Glutamatergic neuron (in vitro differentiated cells): ENCODE results near the gene FALEC. TPM values are rescaled to one million over a fixed set of nuclear protein-coding genes. Genes with fewer than 3 reads are reported as not detected.
A peak's percentile ranks its signal among the peaks of the same experiment; 100 is the strongest.

ENCODE experiments used
- DNase-seq: peaks from one replicate; pipeline ENCODE4 v3.0.0; 2022
- H3K27ac Mint-ChIP-seq: one replicate; pipeline ENCODE4 v1.8.0; 2020; ENCODE audit warnings: mild to moderate bottlenecking, mixed read lengths, inconsistent platforms; ENCODE audit not compliant: unreplicated experiment
- H3K27me3 Mint-ChIP-seq: one replicate; pipeline ENCODE4 v1.8.0; 2020; ENCODE audit warnings: mild to moderate bottlenecking, moderate library complexity, mixed read lengths, inconsistent platforms; ENCODE audit not compliant: unreplicated experiment
- H3K36me3 Mint-ChIP-seq: one replicate; pipeline ENCODE4 v1.8.0; 2020; ENCODE audit warnings: mild to moderate bottlenecking, mixed read lengths, inconsistent platforms; ENCODE audit not compliant: unreplicated experiment
- H3K4me1 Mint-ChIP-seq: one replicate; pipeline ENCODE4 v1.8.0; 2020; ENCODE audit warnings: mild to moderate bottlenecking, low read depth, mixed read lengths, inconsistent platforms; ENCODE audit not compliant: unreplicated experiment
- H3K4me3 Mint-ChIP-seq: one replicate; pipeline ENCODE4 v1.8.0; 2020; ENCODE audit warnings: mild to moderate bottlenecking, mixed read lengths, inconsistent platforms; ENCODE audit not compliant: unreplicated experiment
- H3K9me3 Mint-ChIP-seq: one replicate; pipeline ENCODE4 v1.8.0; 2020; ENCODE audit warnings: mild to moderate bottlenecking, moderate library complexity, mixed read lengths, inconsistent platforms; ENCODE audit not compliant: unreplicated experiment
- CTCF ChIP-seq: fragments of 200-600 bp; sonication (generic); IDR thresholded peaks from one replicate; pipeline ENCODE4 v1.5.0; 2021; ENCODE audit not compliant: partially characterized antibody, unreplicated experiment
- total RNA-seq: library from RNA; stranded (reverse); fragmentation: NEBNext Ultra II Directional; extraction: Animal tissue kit (Norgen Biotek cat#: 25700); gene quantifications from one replicate; pipeline ENCODE4 v1.2.1, GENCODE V29; 2021; ENCODE audit not compliant: unreplicated experiment

FALEC gene
- total RNA-seq, 1 donor from 2014 or later = not detected

DNA sequence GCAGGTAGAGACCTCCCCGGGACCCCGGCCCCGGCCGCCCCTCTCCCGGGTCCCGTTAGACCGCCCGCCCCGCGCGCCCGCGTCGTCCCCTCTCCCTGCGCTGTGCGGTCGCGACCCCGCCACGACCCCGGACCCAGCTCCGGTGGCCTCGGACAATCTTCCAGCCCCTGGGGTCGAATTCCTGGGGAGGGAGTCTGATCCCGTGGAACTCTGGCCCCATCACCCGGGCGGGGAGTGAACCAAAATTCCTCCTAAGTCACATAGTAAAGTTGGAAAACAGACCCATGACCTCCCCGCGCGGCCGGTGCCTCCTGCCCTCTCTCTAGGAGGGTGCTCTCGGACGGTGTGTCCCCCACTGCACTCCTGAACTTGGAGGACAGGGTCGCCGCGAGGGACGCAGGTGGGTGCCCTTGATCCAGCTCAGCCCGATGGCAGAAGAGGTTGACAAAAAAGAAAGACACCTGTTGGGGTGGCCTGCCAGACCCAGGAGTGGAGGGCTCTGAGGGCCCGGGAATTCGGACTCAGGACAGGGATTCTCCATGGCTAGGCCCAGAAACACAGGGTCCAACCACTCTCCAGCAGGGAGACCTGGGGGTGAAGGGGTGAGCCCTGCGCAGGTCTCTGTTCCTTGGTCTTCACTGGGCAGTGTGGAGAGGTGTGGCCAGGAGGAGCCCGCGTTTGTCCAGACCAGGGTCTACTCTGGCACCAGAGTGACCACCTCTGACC, 34.1 kb downstream of the FALEC start:
- no peak for TF ChIP-seq CTCF
- peaks cover 10% of the 10 kb centered on the region for H3K27me3 Mint-ChIP-seq
- peak; percentile 17 for DNase-seq
- peak overlapping the region; percentile 74 for H3K4me3 Mint-ChIP-seq
- H3K4me1 Mint-ChIP-seq = no peaks in the 10 kb centered on the region
- no peaks in the 10 kb centered on the region for H3K36me3 Mint-ChIP-seq
- peaks cover 3% of the 10 kb centered on the region for H3K9me3 Mint-ChIP-seq
- no peak overlapping the region for H3K27ac Mint-ChIP-seq

- TF ChIP-seq CTCF = no peak
- no peak for DNase-seq
- H3K4me3 Mint-ChIP-seq = no peak overlapping the region
- H3K36me3 Mint-ChIP-seq = no peaks in the 10 kb centered on the region
- H3K4me1 Mint-ChIP-seq = peaks cover 1% of the 10 kb centered on the region
- peaks cover 3% of the 10 kb centered on the region for H3K9me3 Mint-ChIP-seq
- H3K27me3 Mint-ChIP-seq = peaks cover 13% of the 10 kb centered on the region
- no peak overlapping the region for H3K27ac Mint-ChIP-seq
Observed at GRCh38 chr1:150550222-150551050, 34.9 kb downstream of the FALEC start.

- TF ChIP-seq CTCF = no peak
- Mint-ChIP-seq H3K9me3 (peaks cover 3% of the 10 kb centered on the region), H3K27ac (no peak overlapping the region), H3K4me3 (no peak overlapping the region), H3K27me3 (peaks cover 13% of the 10 kb centered on the region), H3K4me1 (peaks cover 3% of the 10 kb centered on the region), H3K36me3 (no peaks in the 10 kb centered on the region)
- DNase-seq = no peak
Observed at GRCh38 chr1:150551051-150551783, 35.7 kb downstream of the FALEC start.

DNA sequence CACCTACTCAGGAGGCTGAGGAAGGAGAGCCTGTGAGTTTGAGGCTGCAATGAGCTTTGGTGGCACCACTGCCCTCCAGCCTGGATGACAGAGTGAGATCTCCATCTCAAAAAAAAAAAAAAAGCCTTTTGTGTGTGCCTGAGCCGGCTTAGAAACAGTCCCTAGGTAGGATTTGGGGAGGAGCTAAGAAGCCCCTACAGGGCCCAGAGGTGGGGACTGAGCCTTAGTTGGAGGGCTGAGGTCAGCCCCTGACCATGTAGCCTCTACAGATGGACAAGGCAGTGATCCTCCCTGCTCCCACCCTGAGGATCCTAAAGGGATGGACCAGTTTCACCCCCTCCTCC, 36.2 kb downstream of the FALEC start:
- Mint-ChIP-seq H3K36me3 (no peaks in the 10 kb centered on the region), H3K4me3 (no peak overlapping the region), H3K27ac (no peak overlapping the region), H3K4me1 (peaks cover 3% of the 10 kb centered on the region), H3K9me3 (peaks cover 3% of the 10 kb centered on the region), H3K27me3 (peaks cover 13% of the 10 kb centered on the region)
- DNase-seq = no peak
- TF ChIP-seq CTCF = no peak
